Mucosa of descending colon (tissue), 3 donors: ENCODE data around the gene SMARCA2. TPM values are rescaled to one million over a fixed set of nuclear protein-coding genes. Genes with fewer than 3 reads are reported as not detected.

Experiments
- ATAC-seq: fragments of 200-7000 bp; cut with Tn5 transposase; one replicate; pipeline ENCODE4 v1.9.1; 2020; ENCODE audit warnings: mild to moderate bottlenecking, moderate library complexity
- DNase-seq, 3 donors: peaks; one replicate each; pipeline ENCODE4 v3.0.0-alpha.2; 2020
- H3K36me3 ChIP-seq: fragments of 200-600 bp; one replicate; pipeline ENCODE4 v1.8.0; 2021; ENCODE audit warnings: low read depth, mild to moderate bottlenecking
- H3K4me1 ChIP-seq: fragments of 200-600 bp; one replicate; pipeline ENCODE4 v1.8.0; 2021; ENCODE audit warnings: low read depth, mild to moderate bottlenecking
- H3K4me3 ChIP-seq: fragments of 200-600 bp; one replicate; pipeline ENCODE4 v1.8.0; 2021; ENCODE audit warnings: mild to moderate bottlenecking
- H3K9me3 ChIP-seq: fragments of 200-600 bp; one replicate; pipeline ENCODE4 v1.8.0; 2021; ENCODE audit warnings: mild to moderate bottlenecking
- intact Hi-C, 2 donors: fragments of 100-400 bp; cut with DNase I in 1 of 2; cut with micrococcal nuclease in 1 of 2; formaldehyde crosslinking; loops; one replicate each; pipeline versions ENCODE4 v1.11.0 to v1.11.1; 2022; cut with DNase I, micrococcal nuclease
- total RNA-seq, 3 donors: library from RNA; stranded (reverse); fragmentation: NEBNext Ultra II Directional in 2 of 3; extraction: Animal tissue kit (Norgen Biotek cat#: 25700) in 2 of 3; gene quantifications; one replicate each; pipeline versions ENCODE4 v1.2.1 to v1.2.4, GENCODE V29; 2021 to 2023
- TF ChIP-seq, protein P1 (sequence below): fragments of 200-600 bp; IDR thresholded peaks from one replicate; pipeline ENCODE4 v1.8.0; 2022; ENCODE audit warnings: antibody characterized with exemption, mild to moderate bottlenecking
- donor health status: DM: no; HTN: no; CAD: no; lungs with moderate emphysema.
- donor health status: DM: no; HTN: no; CAD: no.
- donor health status: DM: no; HTN: yes; CAD: no.

The SMARCA2 gene
- total RNA-seq, 3 donors from 2014 or later: 105 to 131 (median 117) TPM

GRCh38 chr9:2128141-2128540, 113.0 kb downstream of the SMARCA2 start:
- TF ChIP-seq, protein P1, sequence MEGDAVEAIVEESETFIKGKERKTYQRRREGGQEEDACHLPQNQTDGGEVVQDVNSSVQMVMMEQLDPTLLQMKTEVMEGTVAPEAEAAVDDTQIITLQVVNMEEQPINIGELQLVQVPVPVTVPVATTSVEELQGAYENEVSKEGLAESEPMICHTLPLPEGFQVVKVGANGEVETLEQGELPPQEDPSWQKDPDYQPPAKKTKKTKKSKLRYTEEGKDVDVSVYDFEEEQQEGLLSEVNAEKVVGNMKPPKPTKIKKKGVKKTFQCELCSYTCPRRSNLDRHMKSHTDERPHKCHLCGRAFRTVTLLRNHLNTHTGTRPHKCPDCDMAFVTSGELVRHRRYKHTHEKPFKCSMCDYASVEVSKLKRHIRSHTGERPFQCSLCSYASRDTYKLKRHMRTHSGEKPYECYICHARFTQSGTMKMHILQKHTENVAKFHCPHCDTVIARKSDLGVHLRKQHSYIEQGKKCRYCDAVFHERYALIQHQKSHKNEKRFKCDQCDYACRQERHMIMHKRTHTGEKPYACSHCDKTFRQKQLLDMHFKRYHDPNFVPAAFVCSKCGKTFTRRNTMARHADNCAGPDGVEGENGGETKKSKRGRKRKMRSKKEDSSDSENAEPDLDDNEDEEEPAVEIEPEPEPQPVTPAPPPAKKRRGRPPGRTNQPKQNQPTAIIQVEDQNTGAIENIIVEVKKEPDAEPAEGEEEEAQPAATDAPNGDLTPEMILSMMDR: no peak
- Histone ChIP-seq H3K4me1 (no peaks in the 10 kb centered on the region), H3K9me3 (no peaks in the 10 kb centered on the region), H3K4me3 (no peak overlapping the region), H3K36me3 (peaks cover 4% of the 10 kb centered on the region)
- intact Hi-C loops: no loop called here
- no peak for ATAC-seq
- DNase-seq: no peak

- Histone ChIP-seq H3K9me3 (no peaks in the 10 kb centered on the region), H3K4me3 (no peak overlapping the region), H3K4me1 (no peaks in the 10 kb centered on the region), H3K36me3 (peaks cover 4% of the 10 kb centered on the region)
- intact Hi-C loops: no loop called here
- no peak for ATAC-seq
- TF ChIP-seq, protein P1: no peak
- DNase-seq: no peak
These were observed 113.5 kb downstream of the SMARCA2 start for GRCh38 chr9:2128618-2129017.

GRCh38 chr9:2130941-2131340, 115.8 kb downstream of the SMARCA2 start:
- Histone ChIP-seq H3K4me3 (no peak overlapping the region), H3K4me1 (no peaks in the 10 kb centered on the region), H3K9me3 (no peaks in the 10 kb centered on the region), H3K36me3 (no peaks in the 10 kb centered on the region)
- TF ChIP-seq, protein P1: no peak
- no peak for DNase-seq
- intact Hi-C loops: no loop called here
- ATAC-seq: no peak

DNA sequence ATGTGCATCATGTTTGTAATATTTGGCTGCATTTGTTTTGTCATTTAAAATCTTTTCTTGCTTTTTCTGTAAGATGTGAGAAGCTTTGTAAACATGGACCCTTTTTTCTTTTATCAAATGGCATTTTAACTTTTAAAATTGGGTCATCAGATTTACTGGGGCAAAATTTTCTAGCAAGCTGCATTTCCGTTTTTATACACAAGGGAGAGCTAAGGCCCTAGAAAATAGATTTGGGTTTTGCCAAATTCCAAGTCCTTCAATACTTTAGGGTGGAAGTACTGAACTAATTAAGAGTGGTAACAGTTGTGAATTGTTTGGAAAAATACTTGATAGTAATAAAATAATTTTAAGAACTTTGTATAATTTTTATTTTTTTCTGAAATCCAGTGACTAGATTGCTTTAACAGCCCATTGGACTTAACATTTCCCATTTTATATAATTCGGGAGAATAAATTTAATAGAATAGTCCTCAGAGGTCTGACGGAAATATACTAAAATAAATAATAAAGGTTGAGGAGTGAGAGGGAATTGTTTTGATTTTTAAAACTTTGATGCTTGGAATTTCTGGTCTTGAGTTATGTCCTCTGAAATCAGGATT, 117.4 kb downstream of the SMARCA2 start:
- Histone ChIP-seq H3K9me3 (no peaks in the 10 kb centered on the region), H3K4me1 (no peaks in the 10 kb centered on the region), H3K4me3 (no peak overlapping the region), H3K36me3 (no peaks in the 10 kb centered on the region)
- intact Hi-C loops: no loop called here
- no peak for DNase-seq
- TF ChIP-seq, protein P1: peak; percentile 13
- no peak for ATAC-seq

DNA sequence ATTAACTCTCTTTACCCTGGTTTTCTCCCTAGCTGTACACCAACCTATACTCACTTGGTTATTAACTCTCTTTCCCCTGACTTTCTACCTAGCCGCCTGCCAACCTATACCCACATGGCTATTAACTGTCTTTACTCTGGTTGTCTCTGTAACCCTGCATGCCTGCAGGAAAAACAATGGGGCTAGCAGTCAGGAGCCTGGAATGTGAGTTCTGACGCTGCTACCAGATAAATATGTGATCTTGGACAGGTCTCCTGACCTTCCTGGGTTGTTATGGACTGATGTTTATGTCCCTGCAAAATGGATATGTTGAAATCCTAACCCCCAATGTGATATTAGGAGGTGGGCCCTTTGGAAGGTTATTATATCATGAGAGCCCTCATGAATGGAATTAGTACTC, 119.2 kb downstream of the SMARCA2 start:
- DNase-seq (no peak), ATAC-seq (no peak)
- no peaks in the 10 kb centered on the region for H3K36me3 ChIP-seq
- TF ChIP-seq, protein P1: no peak
- intact Hi-C loops: no loop called here
- no peak overlapping the region for H3K4me3 ChIP-seq
- H3K4me1 ChIP-seq: no peaks in the 10 kb centered on the region
- H3K9me3 ChIP-seq: no peaks in the 10 kb centered on the region

DNA sequence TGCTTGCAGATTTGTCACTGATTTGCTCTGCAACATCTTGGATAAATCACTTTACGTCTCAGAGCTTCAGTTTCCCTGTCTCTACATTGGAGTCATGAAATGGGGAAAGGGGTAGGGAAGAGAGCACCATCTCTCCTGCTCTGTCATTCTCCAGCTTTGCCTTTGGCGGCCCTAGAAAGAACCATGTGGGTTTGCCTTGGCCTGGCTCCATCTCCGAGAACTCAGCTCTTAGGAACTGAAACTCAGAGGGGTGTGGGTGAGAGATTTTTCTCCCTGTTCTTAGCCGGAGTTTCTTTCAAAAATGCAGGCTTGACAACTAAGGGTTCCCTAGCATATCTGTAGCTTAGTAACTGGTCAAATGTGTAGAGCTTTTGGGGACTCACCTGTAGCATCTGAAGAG, 123.5 kb downstream of the SMARCA2 start:
- TF ChIP-seq, protein P1: no peak
- no peak for DNase-seq
- Histone ChIP-seq H3K4me3 (no peak overlapping the region), H3K9me3 (no peaks in the 10 kb centered on the region), H3K36me3 (no peaks in the 10 kb centered on the region), H3K4me1 (no peaks in the 10 kb centered on the region)
- intact Hi-C loops: no loop called here
- ATAC-seq: no peak
